Omental fat pad (tissue), 4 donors: ENCODE measurements around the gene SLC24A4. TPM values are rescaled to one million over a fixed set of nuclear protein-coding genes. Genes with fewer than 3 reads are reported as not detected.

Experiments used
- ATAC-seq: fragments of 150-250 bp; one replicate; pipeline ENCODE4 v1.9.1; 2016; ENCODE audit warnings: mild to moderate bottlenecking, moderate library complexity; ENCODE audit not compliant: low FRiP score
- DNase-seq: peaks from one replicate; pipeline ENCODE4 v3.0.0-alpha.2; 2019; ENCODE audit warnings: low spot score
- total RNA-seq, 4 donors: library from RNA; depleted of rRNA; stranded (reverse); fragments of >200 nt; gene quantifications; one replicate each; pipeline ENCODE4 v1.1.0, GENCODE V29; 2016
- TF ChIP-seq, protein P1 (sequence below), 3 donors: fragments of 450-650 bp; IDR thresholded peaks; one replicate each; pipeline ENCODE4 v1.5.1; 2016 to 2017; ENCODE audit warnings: antibody characterized with exemption in 3 of 3, mild to moderate bottlenecking in 3 of 3, moderate library complexity in 2 of 3

SLC24A4 gene
- total RNA-seq, 4 donors from 2014 or later, result 0.48 to 2.2 (median 0.79) TPM

- no peak for ATAC-seq
- DNase-seq, result no peak
- TF ChIP-seq, protein P1, sequence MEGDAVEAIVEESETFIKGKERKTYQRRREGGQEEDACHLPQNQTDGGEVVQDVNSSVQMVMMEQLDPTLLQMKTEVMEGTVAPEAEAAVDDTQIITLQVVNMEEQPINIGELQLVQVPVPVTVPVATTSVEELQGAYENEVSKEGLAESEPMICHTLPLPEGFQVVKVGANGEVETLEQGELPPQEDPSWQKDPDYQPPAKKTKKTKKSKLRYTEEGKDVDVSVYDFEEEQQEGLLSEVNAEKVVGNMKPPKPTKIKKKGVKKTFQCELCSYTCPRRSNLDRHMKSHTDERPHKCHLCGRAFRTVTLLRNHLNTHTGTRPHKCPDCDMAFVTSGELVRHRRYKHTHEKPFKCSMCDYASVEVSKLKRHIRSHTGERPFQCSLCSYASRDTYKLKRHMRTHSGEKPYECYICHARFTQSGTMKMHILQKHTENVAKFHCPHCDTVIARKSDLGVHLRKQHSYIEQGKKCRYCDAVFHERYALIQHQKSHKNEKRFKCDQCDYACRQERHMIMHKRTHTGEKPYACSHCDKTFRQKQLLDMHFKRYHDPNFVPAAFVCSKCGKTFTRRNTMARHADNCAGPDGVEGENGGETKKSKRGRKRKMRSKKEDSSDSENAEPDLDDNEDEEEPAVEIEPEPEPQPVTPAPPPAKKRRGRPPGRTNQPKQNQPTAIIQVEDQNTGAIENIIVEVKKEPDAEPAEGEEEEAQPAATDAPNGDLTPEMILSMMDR (IDR thresholded peaks at IDR 0.05), result no peak
These were observed 40.3 kb upstream of the SLC24A4 start for GRCh38 chr14:92282669-92283068.

DNA sequence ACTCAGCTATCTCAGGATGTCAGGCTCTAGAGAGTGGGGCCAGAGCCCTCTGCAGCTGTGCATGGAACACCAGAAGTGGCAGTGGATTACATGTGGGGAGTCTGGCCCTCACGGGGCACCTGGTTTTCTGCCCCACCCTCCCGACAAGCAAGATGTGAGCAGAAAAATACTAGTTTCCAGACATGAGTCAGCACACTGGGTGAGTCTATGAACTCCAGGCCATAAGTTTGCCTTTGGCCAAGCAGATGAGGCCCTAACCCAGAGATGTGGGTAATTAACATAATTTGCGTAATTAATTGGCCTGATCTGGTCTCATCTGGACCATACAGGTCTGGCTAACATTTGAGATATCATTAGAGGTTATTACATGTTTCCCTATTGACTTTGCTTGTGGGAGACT lies 37.7 kb upstream of the SLC24A4 start:
- TF ChIP-seq, protein P1 (IDR thresholded peaks at IDR 0.05), result no peak
- DNase-seq, result no peak
- ATAC-seq, result no peak

GRCh38 chr14:92287987-92288386 lies 35.0 kb upstream of the SLC24A4 start:
- no peak for ATAC-seq
- TF ChIP-seq, protein P1 (IDR thresholded peaks at IDR 0.05), result no peak
- no peak for DNase-seq

DNA sequence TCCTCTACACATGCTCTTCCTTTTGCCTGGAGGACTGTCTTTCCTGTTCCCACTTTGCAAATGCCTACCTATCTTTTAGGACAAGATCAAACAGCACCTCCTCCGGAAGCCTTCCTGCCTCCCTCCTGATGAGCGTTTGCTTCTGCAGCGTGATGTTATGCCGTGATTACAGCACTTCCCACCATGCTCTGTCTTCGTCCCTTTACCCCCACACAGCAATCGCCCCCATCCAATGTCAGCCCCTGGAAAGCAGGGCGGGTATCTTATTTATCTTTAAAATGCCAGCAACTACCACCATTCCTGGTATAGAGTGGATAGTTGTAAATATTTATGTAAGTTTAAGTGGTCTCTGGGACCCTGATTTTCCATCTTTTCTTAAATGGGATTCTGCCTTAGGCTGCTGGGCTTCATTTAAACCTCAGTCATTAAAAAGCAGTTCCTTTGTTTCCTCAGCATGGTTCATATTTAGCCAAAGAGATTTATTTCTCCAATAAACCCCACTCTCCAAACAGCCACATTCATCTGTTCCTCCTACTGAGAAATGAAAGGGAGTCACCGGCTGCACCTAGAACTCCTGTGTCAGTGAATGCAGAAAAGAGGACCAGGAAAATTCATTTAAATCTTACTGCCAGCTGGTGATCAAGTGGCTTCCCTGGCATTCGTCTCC lies 33.8 kb upstream of the SLC24A4 start:
- TF ChIP-seq, protein P1 (IDR thresholded peaks at IDR 0.05), result no peak
- no peak for ATAC-seq
- DNase-seq, result no peak

DNA sequence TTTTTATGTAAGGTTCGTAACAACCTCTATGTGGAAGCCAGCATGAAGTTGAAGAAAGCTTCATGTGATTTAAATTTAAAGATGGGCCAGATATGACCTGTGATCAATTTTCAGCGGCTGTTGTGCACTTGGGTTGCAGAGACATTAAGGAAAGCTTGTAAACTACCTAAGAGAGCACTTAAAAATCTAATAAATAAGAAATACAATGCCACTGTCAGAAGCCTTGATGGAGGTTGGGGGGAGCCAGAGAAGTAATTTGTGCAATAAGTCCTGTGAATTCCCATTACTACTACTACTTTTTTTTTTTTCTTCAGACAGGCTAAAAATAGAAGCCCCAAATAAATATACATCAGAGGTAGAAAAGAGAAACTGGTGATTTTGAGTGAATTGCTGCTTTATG lies 30.3 kb upstream of the SLC24A4 start:
- no peak for DNase-seq
- no peak for ATAC-seq
- TF ChIP-seq, protein P1 (IDR thresholded peaks at IDR 0.05), result no peak

- DNase-seq (no peak), ATAC-seq (no peak)
- TF ChIP-seq, protein P1 (IDR thresholded peaks at IDR 0.05), result no peak
These were observed 28.5 kb upstream of the SLC24A4 start for GRCh38 chr14:92294506-92294905.

DNA sequence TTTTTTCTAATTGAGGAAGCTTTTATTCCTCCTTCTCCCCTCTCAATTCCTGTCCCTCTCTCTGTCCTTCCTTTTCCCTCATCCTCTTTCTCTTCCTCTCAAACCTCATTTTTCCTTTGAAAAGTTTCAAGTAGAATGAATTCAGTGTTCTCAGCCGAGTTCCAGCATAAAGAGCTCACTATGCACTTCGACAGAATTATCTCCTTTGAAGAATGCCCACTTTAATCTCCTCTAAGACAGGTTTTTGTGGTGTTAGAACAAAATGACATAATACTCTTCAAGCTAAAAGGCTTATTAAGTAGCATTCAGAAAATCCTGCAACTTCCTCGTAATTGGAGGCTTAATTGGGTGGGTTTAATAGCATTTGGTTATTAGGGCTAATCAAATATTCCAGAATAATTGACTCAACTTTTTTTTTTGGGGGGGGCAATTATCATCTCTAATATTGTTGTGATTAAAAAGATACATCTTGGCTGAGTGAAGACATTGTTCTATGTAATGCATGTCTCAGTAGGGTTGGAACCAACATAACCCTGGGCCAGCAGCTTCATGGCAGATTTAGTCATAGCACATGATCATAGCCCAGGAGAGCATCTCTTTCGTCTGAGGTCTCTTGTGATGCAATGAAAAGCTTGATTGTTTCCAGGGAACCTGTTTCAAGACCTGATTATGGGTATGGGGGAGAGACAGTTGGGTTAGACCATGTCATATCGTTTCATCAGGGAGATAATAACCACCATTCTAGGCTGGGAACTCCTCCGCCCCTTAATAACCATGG lies 25.0 kb upstream of the SLC24A4 start:
- TF ChIP-seq, protein P1 (IDR thresholded peaks at IDR 0.05), result no peak
- no peak for DNase-seq
- ATAC-seq, result no peak
